Activated T-helper 1 cell treated with anti-CD3 and anti-CD28 coated beads, Interleukin-12 subunit alpha, Interleukin-12 subunit beta, Interleukin-2, Interleukin-4 antibody, amounts not matched to agents 30 ng/mL and 10 ng/mL and 1 ng/mL, durations not matched to agents 14 hours and 24 hours and 36 hours (primary cell): ENCODE data around the gene NANOS1. TPM values are rescaled to one million over a fixed set of nuclear protein-coding genes. Genes with fewer than 3 reads are reported as not detected.
A peak's percentile ranks its signal among the peaks of the same experiment; 100 is the strongest.

Experiments
- DNase-seq: peaks from one replicate; pipeline ENCODE4 v3.0.0; 2021; ENCODE audit warnings: low spot score
- H3K27ac Mint-ChIP-seq: one replicate; pipeline ENCODE4 v1.8.0; 2021; ENCODE audit warnings: mild to moderate bottlenecking, mixed read lengths
- H3K27me3 Mint-ChIP-seq: one replicate; pipeline ENCODE4 v1.8.0; 2022; ENCODE audit warnings: mild to moderate bottlenecking, moderate library complexity, mixed read lengths; ENCODE audit not compliant: insufficient read depth
- H3K36me3 Mint-ChIP-seq: one replicate; pipeline ENCODE4 v1.8.0; 2021; ENCODE audit warnings: low read depth, mixed read lengths
- H3K4me1 Mint-ChIP-seq: one replicate; pipeline ENCODE4 v1.8.0; 2021; ENCODE audit warnings: low read depth, mixed read lengths
- H3K4me3 Mint-ChIP-seq: one replicate; pipeline ENCODE4 v1.8.0; 2021; ENCODE audit warnings: mild to moderate bottlenecking, moderate library complexity, mixed read lengths
- H3K9me3 Mint-ChIP-seq: one replicate; pipeline ENCODE4 v1.8.0; 2021; ENCODE audit warnings: mixed read lengths
- intact Hi-C: fragments of 100-400 bp; cut with micrococcal nuclease; formaldehyde crosslinking; loops from one replicate; pipeline ENCODE4 v1.15.1; 2024
- total RNA-seq: library from RNA; stranded (reverse); gene quantifications from 2 replicates; pipeline ENCODE4 v1.2.3, GENCODE V29; 2022

The NANOS1 gene
- total RNA-seq, 1 donor from 2014 or later = 1.0 TPM

- Mint-ChIP-seq H3K4me1 (peaks cover 42% of the 10 kb centered on the region), H3K36me3 (peaks cover 67% of the 10 kb centered on the region), H3K9me3 (no peaks in the 10 kb centered on the region), H3K27me3 (no peaks in the 10 kb centered on the region), H3K4me3 (no peak overlapping the region), H3K27ac (no peak overlapping the region)
- no peak for DNase-seq
- intact Hi-C loops = no loop called here
Observed at GRCh38 chr10:119049777-119050176, 20.3 kb downstream of the NANOS1 start.

GRCh38 chr10:119051775-119052174 is 22.3 kb downstream of the NANOS1 start:
- Mint-ChIP-seq H3K4me3 (no peak overlapping the region), H3K36me3 (peaks cover 62% of the 10 kb centered on the region), H3K27ac (no peak overlapping the region), H3K4me1 (peaks cover 32% of the 10 kb centered on the region), H3K9me3 (no peaks in the 10 kb centered on the region), H3K27me3 (no peaks in the 10 kb centered on the region)
- intact Hi-C loops = no loop called here
- DNase-seq = no peak

- no peaks in the 10 kb centered on the region for H3K9me3 Mint-ChIP-seq
- no peak overlapping the region for H3K27ac Mint-ChIP-seq
- H3K4me1 Mint-ChIP-seq = peaks cover 19% of the 10 kb centered on the region
- no peak overlapping the region for H3K4me3 Mint-ChIP-seq
- DNase-seq = no peak
- H3K27me3 Mint-ChIP-seq = no peaks in the 10 kb centered on the region
- intact Hi-C loops = no loop called here
- H3K36me3 Mint-ChIP-seq = peaks cover 65% of the 10 kb centered on the region
Observed at GRCh38 chr10:119055472-119055871, 26.0 kb downstream of the NANOS1 start.

GRCh38 chr10:119058010-119058409 is 28.5 kb downstream of the NANOS1 start:
- peak overlapping the region; percentile 28 for H3K27ac Mint-ChIP-seq
- H3K36me3 Mint-ChIP-seq = peaks cover 55% of the 10 kb centered on the region
- H3K4me1 Mint-ChIP-seq = peaks cover 14% of the 10 kb centered on the region

GRCh38 chr10:119059557-119059956 is 30.0 kb downstream of the NANOS1 start:
- H3K36me3 Mint-ChIP-seq = peaks cover 60% of the 10 kb centered on the region
- H3K4me1 Mint-ChIP-seq = peaks cover 14% of the 10 kb centered on the region
- intact Hi-C loops = no loop called here
- no peak for DNase-seq
- no peaks in the 10 kb centered on the region for H3K9me3 Mint-ChIP-seq
- H3K4me3 Mint-ChIP-seq = no peak overlapping the region
- no peak overlapping the region for H3K27ac Mint-ChIP-seq
- H3K27me3 Mint-ChIP-seq = no peaks in the 10 kb centered on the region

More at GRCh38 chr10:119058010-119058409, 28.5 kb downstream of the NANOS1 start:
- no peak overlapping the region for H3K4me3 Mint-ChIP-seq
- DNase-seq = no peak
- H3K27me3 Mint-ChIP-seq = no peaks in the 10 kb centered on the region
- intact Hi-C loops = no loop called here
- H3K9me3 Mint-ChIP-seq = no peaks in the 10 kb centered on the region

- Mint-ChIP-seq H3K4me1 (peaks cover 14% of the 10 kb centered on the region), H3K4me3 (no peak overlapping the region), H3K27me3 (no peaks in the 10 kb centered on the region), H3K36me3 (peaks cover 61% of the 10 kb centered on the region), H3K9me3 (no peaks in the 10 kb centered on the region), H3K27ac (no peak overlapping the region)
- no peak for DNase-seq
- intact Hi-C loops = loop anchor here (2.0 to 10.0 kb wide), 2 partner anchors 15 to 775 kb away; no protein-coding TSS in a partner anchor
Observed at GRCh38 chr10:119060107-119060506, 30.6 kb downstream of the NANOS1 start.

GRCh38 chr10:119061352-119061751 is 31.8 kb downstream of the NANOS1 start:
- Mint-ChIP-seq H3K9me3 (no peaks in the 10 kb centered on the region), H3K27me3 (no peaks in the 10 kb centered on the region), H3K27ac (no peak overlapping the region), H3K36me3 (peaks cover 60% of the 10 kb centered on the region), H3K4me1 (peaks cover 14% of the 10 kb centered on the region), H3K4me3 (no peak overlapping the region)
- DNase-seq = no peak
- intact Hi-C loops = loop anchor here (2.0 to 10.0 kb wide), 2 partner anchors 13 to 773 kb away; no protein-coding TSS in a partner anchor

GRCh38 chr10:119061926-119062325 is 32.4 kb downstream of the NANOS1 start:
- Mint-ChIP-seq H3K4me3 (no peak overlapping the region), H3K27ac (no peak overlapping the region), H3K4me1 (peaks cover 14% of the 10 kb centered on the region), H3K27me3 (no peaks in the 10 kb centered on the region), H3K9me3 (no peaks in the 10 kb centered on the region), H3K36me3 (peaks cover 60% of the 10 kb centered on the region)
- DNase-seq = no peak
- intact Hi-C loops = loop anchor here (2.0 to 10.0 kb wide), 2 partner anchors 13 to 773 kb away; no protein-coding TSS in a partner anchor

- H3K36me3 Mint-ChIP-seq = peaks cover 54% of the 10 kb centered on the region
- intact Hi-C loops = loop anchor here (2.0 kb wide), 1 partner anchor 40 kb away; no protein-coding TSS in a partner anchor
- no peak overlapping the region for H3K4me3 Mint-ChIP-seq
- no peak overlapping the region for H3K27ac Mint-ChIP-seq
- peaks cover 40% of the 10 kb centered on the region for H3K4me1 Mint-ChIP-seq
- H3K9me3 Mint-ChIP-seq = no peaks in the 10 kb centered on the region
- no peaks in the 10 kb centered on the region for H3K27me3 Mint-ChIP-seq
- DNase-seq = no peak
Observed at GRCh38 chr10:119070395-119071165, 41.1 kb downstream of the NANOS1 start.

- peaks cover 52% of the 10 kb centered on the region for H3K4me1 Mint-ChIP-seq
- peaks cover 45% of the 10 kb centered on the region for H3K36me3 Mint-ChIP-seq
- DNase-seq = no peak
- H3K4me3 Mint-ChIP-seq = no peak overlapping the region
- no peaks in the 10 kb centered on the region for H3K9me3 Mint-ChIP-seq
- peak overlapping the region; percentile 21 for H3K27ac Mint-ChIP-seq
- intact Hi-C loops = no loop called here
- H3K27me3 Mint-ChIP-seq = no peaks in the 10 kb centered on the region
Observed at GRCh38 chr10:119073584-119073983, 44.1 kb downstream of the NANOS1 start.

GRCh38 chr10:119078422-119079179 is 49.1 kb downstream of the NANOS1 start:
- intact Hi-C loops = loop anchor here (1.0 to 5.0 kb wide), 2 partner anchors 100 to 229 kb away; partner anchors contain the start of gene PRDX3
- H3K4me1 Mint-ChIP-seq = peaks cover 43% of the 10 kb centered on the region
- H3K36me3 Mint-ChIP-seq = peaks cover 28% of the 10 kb centered on the region

GRCh38 chr10:119079599-119080520 is 50.3 kb downstream of the NANOS1 start:
- Mint-ChIP-seq H3K9me3 (no peaks in the 10 kb centered on the region), H3K36me3 (peaks cover 31% of the 10 kb centered on the region)
- intact Hi-C loops = loop anchor here (1.0 to 10.0 kb wide), 13 partner anchors 24 to 795 kb away; partner anchors contain the start of genes BAG3, DENND10, GRK5 and INPP5F

More at GRCh38 chr10:119078422-119079179, 49.1 kb downstream of the NANOS1 start:
- Mint-ChIP-seq H3K27me3 (no peaks in the 10 kb centered on the region), H3K27ac (peak overlapping the region; percentile 23), H3K9me3 (no peaks in the 10 kb centered on the region), H3K4me3 (peak overlapping the region; percentile 98)
- no peak for DNase-seq

More at GRCh38 chr10:119079599-119080520, 50.3 kb downstream of the NANOS1 start:
- peaks cover 38% of the 10 kb centered on the region for H3K4me1 Mint-ChIP-seq
- peak overlapping the region; percentile 98 for H3K4me3 Mint-ChIP-seq
- no peaks in the 10 kb centered on the region for H3K27me3 Mint-ChIP-seq
- H3K27ac Mint-ChIP-seq = peak overlapping the region; percentile 94
- DNase-seq = peak; percentile 66
